GM12878 (cell line): ENCODE results near the gene MIR17HG.

ENCODE experiments used
- BHLHE40 ChIP-seq, 2 experiments: fragments of 450-650 bp in 1 of 2; IDR thresholded peaks; 2 replicates each; pipeline ENCODE4 v1.6.1; 2011 to 2017; ENCODE audit warnings: low read depth in 2 of 2, borderline replicate concordance in 1 of 2, improper control_type of control experiment in 1 of 2, low read length in 1 of 2, mild to moderate bottlenecking in 1 of 2
- FOXK2 ChIP-seq: fragments of 450-650 bp; IDR thresholded peaks from 2 replicates; pipeline ENCODE4 v1.6.1; 2017; ENCODE audit warnings: mild to moderate bottlenecking, moderate library complexity
- POLR2A ChIP-seq: IDR thresholded peaks from 2 replicates; pipeline ENCODE4 v1.6.1; 2011; ENCODE audit warnings: low read depth, mild to moderate bottlenecking, low read length
- TAF1 ChIP-seq: IDR thresholded peaks from 2 replicates; pipeline ENCODE4 v1.6.1; 2011; ENCODE audit warnings: mild to moderate bottlenecking, low read depth, low read length, borderline replicate concordance

DNA sequence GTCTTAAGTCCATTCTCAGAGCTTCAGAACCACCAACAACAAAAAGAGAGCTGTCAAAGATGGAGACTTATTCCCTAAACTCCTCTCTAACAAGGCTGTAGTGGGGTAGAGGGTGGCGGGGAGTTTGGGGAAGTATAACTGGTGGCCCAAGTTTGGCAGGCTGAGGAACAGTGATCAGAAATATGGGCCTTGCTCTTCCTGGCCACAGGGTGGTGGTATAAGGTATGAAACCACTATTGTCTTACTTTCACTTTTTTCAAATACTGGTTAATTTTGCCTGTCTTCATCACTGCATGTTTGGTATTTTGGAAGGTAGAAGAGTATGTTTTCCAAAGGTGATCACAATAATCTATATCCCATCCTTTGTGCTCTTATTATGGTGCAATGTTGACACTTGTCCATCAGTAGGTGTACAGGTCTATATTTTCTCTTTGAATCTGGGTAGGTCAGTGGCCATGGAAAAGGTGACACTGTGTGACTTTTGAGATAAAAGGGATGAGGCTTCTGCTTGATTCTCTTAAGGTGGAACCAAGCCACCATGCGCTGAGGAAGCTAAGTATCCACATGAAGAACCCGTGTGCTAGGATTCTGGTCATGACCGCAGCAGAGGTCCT is 27.7 kb downstream of the MIR17HG start:
- TF ChIP-seq BHLHE40 (IDR thresholded peaks at IDR 0.05; ENCODE audit: borderline replicate concordance in 1 of 2, low read depth in 2 of 2, low read length in 1 of 2), result no peak
- no peak for TF ChIP-seq POLR2A
- TF ChIP-seq TAF1, result no peak
- no peak for TF ChIP-seq FOXK2
